Activated T-cell treated with anti-CD3 and anti-CD28 coated beads for 48 hours (primary cell): ENCODE data around the gene NGRN.

ENCODE experiments used
- DNase-seq: peaks from one replicate; pipeline ENCODE4 v3.0.0-alpha.2; 2020; ENCODE audit warnings: low read depth

The NGRN gene

GRCh38 chr15:90265271-90266060, at the start of gene NGRN:
TSS of gene NGRN (plus strand) at chr15:90265672. CDS start at chr15:90265713, 41 bp downstream.
- DNase-seq: peak; percentile 87

GRCh38 chr15:90217671-90218394, 47.6 kb upstream of the NGRN start:
- no peak for DNase-seq

GRCh38 chr15:90219421-90220141, 45.9 kb upstream of the NGRN start:
- DNase-seq: peak; percentile 53

GRCh38 chr15:90221246-90221900, 44.1 kb upstream of the NGRN start:
- no peak for DNase-seq

- DNase-seq: no peak
These were observed 42.9 kb upstream of the NGRN start for GRCh38 chr15:90222547-90222946.

- DNase-seq: no peak
These were observed 41.9 kb upstream of the NGRN start for GRCh38 chr15:90223441-90224165.

GRCh38 chr15:90225047-90225446, 40.4 kb upstream of the NGRN start:
- DNase-seq: no peak

- DNase-seq: no peak
These were observed 39.8 kb upstream of the NGRN start for GRCh38 chr15:90225504-90226234.

GRCh38 chr15:90227336-90227735, 38.1 kb upstream of the NGRN start:
- no peak for DNase-seq

GRCh38 chr15:90227816-90228772, 37.4 kb upstream of the NGRN start:
- DNase-seq: no peak

- DNase-seq: no peak
These were observed 36.5 kb upstream of the NGRN start for GRCh38 chr15:90228960-90229359.

GRCh38 chr15:90230071-90230494, 35.4 kb upstream of the NGRN start:
- no peak for DNase-seq

GRCh38 chr15:90230610-90231009, 34.9 kb upstream of the NGRN start:
- no peak for DNase-seq

GRCh38 chr15:90231028-90232017, 34.1 kb upstream of the NGRN start:
- DNase-seq: peak; percentile 56

- DNase-seq: no peak
These were observed 33.3 kb upstream of the NGRN start for GRCh38 chr15:90232196-90232595.

- no peak for DNase-seq
These were observed 32.5 kb upstream of the NGRN start for GRCh38 chr15:90232941-90233386.

- DNase-seq: peak; percentile 99
These were observed 31.9 kb upstream of the NGRN start, which contains the start of gene CIB1 for GRCh38 chr15:90233387-90234095. TSS of gene CIB1 (minus strand) at chr15:90233941. CDS start at chr15:90233885, 56 bp downstream.
